ENCODE data around the gene CDC25B. TPM values are rescaled to one million over a fixed set of nuclear protein-coding genes. Genes with fewer than 3 reads are reported as not detected.

Gene CDC25B
- total and polyA plus RNA-seq, 2 of the 13 experiments (the other 11 are each of a cell fraction or from before 2014, with no cell fraction given): 14.5 to 19.4 TPM

DNA sequence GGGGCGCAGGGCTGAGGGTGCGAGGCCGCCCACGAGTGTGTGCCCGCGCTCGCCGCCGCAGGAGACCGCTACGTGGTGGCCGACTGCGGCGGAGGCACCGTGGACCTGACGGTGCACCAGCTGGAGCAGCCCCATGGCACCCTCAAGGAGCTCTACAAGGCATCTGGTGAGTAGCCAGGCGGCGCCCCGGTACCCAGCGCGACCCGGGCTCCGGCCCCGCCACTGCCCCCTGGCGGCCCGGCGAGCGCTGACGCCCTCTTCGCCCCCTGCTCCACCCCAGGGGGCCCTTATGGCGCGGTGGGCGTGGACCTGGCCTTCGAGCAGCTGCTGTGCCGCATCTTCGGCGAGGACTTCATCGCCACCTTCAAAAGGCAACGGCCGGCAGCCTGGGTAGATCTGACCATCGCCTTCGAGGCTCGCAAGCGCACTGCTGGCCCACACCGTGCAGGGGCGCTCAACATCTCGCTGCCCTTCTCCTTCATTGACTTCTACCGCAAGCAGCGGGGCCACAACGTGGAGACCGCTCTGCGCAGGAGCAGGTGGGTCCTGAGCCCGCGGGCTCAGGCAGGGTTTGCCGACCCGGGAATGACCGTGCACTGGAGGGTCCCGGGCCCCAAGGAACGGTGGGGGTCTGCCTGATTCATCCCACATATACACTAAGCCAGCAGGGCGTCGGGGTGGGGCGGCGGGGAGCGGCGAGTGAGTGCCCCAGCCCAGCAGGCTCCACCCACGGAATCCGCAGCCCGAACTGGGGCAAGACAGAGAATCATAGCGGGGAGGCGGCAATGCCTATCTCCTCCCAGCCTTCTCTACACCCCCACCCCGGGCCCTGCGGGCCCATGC is 46.2 kb upstream of the CDC25B start (continued):
- TF ChIP-seq ARID2 (CRISPR knock-in tag; IDR thresholded peaks at IDR 0.05; ENCODE audit: borderline replicate concordance): no peak
- TF ChIP-seq CREBL2 (CRISPR knock-in tag; IDR thresholded peaks at IDR 0.05; ENCODE audit: borderline replicate concordance): peak; percentile 39; the same call in 1 of the 2 replicates
- TF ChIP-seq ZFP36L1 (CRISPR knock-in tag; IDR thresholded peaks at IDR 0.05): no peak
- TF ChIP-seq TBX2 (CRISPR knock-in tag; IDR thresholded peaks at IDR 0.05; ENCODE audit: borderline replicate concordance): peak; percentile 64; the same call in 1 of the 2 replicates
- TF ChIP-seq ZNF720 (CRISPR knock-in tag; IDR thresholded peaks at IDR 0.05): no peak
- TF ChIP-seq, protein P1, sequence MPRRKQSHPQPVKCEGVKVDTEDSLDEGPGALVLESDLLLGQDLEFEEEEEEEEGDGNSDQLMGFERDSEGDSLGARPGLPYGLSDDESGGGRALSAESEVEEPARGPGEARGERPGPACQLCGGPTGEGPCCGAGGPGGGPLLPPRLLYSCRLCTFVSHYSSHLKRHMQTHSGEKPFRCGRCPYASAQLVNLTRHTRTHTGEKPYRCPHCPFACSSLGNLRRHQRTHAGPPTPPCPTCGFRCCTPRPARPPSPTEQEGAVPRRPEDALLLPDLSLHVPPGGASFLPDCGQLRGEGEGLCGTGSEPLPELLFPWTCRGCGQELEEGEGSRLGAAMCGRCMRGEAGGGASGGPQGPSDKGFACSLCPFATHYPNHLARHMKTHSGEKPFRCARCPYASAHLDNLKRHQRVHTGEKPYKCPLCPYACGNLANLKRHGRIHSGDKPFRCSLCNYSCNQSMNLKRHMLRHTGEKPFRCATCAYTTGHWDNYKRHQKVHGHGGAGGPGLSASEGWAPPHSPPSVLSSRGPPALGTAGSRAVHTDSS (CRISPR knock-in tag; conservative IDR thresholded peaks at IDR 0.05): no peak
- TF ChIP-seq PRDM4 (CRISPR knock-in tag; IDR thresholded peaks at IDR 0.05; ENCODE audit: borderline replicate concordance): peak; percentile 78; the same call in 1 of the 2 replicates
- TF ChIP-seq MZF1 (CRISPR knock-in tag; IDR thresholded peaks at IDR 0.05; ENCODE audit: borderline replicate concordance): 0 out of 2 replicates have a peak, but pooled peaks have one; percentile 53
- TF ChIP-seq SIX4 (CRISPR knock-in tag; IDR thresholded peaks at IDR 0.05): no peak
- peak; percentile 51; the same call in 1 of the 2 replicates for TF ChIP-seq ZNF280B (CRISPR knock-in tag; IDR thresholded peaks at IDR 0.05; ENCODE audit: borderline replicate concordance)
- TF ChIP-seq, protein P2, sequence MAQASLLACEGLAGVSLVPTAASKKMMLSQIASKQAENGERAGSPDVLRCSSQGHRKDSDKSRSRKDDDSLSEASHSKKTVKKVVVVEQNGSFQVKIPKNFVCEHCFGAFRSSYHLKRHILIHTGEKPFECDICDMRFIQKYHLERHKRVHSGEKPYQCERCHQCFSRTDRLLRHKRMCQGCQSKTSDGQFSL (CRISPR knock-in tag; IDR thresholded peaks at IDR 0.05): no peak
- TF ChIP-seq ZNF460 (CRISPR knock-in tag; IDR thresholded peaks at IDR 0.05; ENCODE audit: borderline replicate concordance): no peak
- peak; percentile 58 for TF ChIP-seq TEAD3 (CRISPR knock-in tag; optimal IDR thresholded peaks at IDR 0.05; ENCODE audit: borderline replicate concordance)
- no peak for TF ChIP-seq JARID2 (CRISPR knock-in tag; IDR thresholded peaks at IDR 0.05; ENCODE audit: insufficient replicate concordance)
- TF ChIP-seq KLF16 (CRISPR knock-in tag; IDR thresholded peaks at IDR 0.05): peak; percentile 58 to 71; a peak in 1 of 4 replicates
- TF ChIP-seq ZNF75D (CRISPR knock-in tag; IDR thresholded peaks at IDR 0.05; ENCODE audit: borderline replicate concordance): no peak
- no peak for TF ChIP-seq MBNL3 (CRISPR knock-in tag; conservative IDR thresholded peaks at IDR 0.05)
- no peak for TF ChIP-seq CREM (IDR thresholded peaks at IDR 0.05)
- TF ChIP-seq CREM (CRISPR knock-in tag; IDR thresholded peaks at IDR 0.05): no peak
- TF ChIP-seq HOXA7 (CRISPR knock-in tag; IDR thresholded peaks at IDR 0.05): no peak
- TF ChIP-seq SMC3 (IDR thresholded peaks at IDR 0.05; ENCODE audit: low read length): no peak; the same call in 1 of the 2 replicates
- TF ChIP-seq RFX1 (IDR thresholded peaks at IDR 0.05): no peak
- peak; percentile 13; the same call in 1 of the 3 replicates for TF ChIP-seq MXI1 (IDR thresholded peaks at IDR 0.05; ENCODE audit: borderline replicate concordance, low read depth, low read length)
- no peak for TF ChIP-seq ZNF235 (CRISPR knock-in tag; IDR thresholded peaks at IDR 0.05; ENCODE audit: borderline replicate concordance)

All from HepG2 (cell line).